ENCODE data around the gene CSNK1G3.

DNA sequence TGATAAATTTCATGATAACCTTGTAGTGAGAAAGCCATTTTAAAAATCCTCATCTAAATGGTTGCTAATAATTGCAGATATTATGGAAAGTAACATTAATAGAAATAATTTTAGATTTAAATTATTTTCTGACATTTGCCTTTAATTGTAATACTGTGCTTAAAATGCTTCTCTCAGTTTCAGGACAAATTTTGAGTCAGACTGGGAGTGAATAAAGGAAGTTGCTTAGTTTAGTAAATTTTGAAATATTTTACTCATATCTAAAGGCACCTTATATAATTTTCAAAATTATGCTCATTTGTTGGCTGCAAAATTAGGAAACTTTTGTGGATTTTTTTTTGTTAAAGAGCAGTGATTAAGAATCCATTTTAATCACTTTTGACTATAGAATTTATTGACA, 93.8 kb downstream of the CSNK1G3 start:
- TF ChIP-seq, protein P1, sequence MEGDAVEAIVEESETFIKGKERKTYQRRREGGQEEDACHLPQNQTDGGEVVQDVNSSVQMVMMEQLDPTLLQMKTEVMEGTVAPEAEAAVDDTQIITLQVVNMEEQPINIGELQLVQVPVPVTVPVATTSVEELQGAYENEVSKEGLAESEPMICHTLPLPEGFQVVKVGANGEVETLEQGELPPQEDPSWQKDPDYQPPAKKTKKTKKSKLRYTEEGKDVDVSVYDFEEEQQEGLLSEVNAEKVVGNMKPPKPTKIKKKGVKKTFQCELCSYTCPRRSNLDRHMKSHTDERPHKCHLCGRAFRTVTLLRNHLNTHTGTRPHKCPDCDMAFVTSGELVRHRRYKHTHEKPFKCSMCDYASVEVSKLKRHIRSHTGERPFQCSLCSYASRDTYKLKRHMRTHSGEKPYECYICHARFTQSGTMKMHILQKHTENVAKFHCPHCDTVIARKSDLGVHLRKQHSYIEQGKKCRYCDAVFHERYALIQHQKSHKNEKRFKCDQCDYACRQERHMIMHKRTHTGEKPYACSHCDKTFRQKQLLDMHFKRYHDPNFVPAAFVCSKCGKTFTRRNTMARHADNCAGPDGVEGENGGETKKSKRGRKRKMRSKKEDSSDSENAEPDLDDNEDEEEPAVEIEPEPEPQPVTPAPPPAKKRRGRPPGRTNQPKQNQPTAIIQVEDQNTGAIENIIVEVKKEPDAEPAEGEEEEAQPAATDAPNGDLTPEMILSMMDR (conservative IDR thresholded peaks at IDR 0.05; ENCODE audit: low read depth in 2 of 2), result no peak
- TF ChIP-seq EZH2 (IDR thresholded peaks at IDR 0.05; ENCODE audit: low read depth, unreplicated experiment), result no peak
- TF ChIP-seq, protein P2, sequence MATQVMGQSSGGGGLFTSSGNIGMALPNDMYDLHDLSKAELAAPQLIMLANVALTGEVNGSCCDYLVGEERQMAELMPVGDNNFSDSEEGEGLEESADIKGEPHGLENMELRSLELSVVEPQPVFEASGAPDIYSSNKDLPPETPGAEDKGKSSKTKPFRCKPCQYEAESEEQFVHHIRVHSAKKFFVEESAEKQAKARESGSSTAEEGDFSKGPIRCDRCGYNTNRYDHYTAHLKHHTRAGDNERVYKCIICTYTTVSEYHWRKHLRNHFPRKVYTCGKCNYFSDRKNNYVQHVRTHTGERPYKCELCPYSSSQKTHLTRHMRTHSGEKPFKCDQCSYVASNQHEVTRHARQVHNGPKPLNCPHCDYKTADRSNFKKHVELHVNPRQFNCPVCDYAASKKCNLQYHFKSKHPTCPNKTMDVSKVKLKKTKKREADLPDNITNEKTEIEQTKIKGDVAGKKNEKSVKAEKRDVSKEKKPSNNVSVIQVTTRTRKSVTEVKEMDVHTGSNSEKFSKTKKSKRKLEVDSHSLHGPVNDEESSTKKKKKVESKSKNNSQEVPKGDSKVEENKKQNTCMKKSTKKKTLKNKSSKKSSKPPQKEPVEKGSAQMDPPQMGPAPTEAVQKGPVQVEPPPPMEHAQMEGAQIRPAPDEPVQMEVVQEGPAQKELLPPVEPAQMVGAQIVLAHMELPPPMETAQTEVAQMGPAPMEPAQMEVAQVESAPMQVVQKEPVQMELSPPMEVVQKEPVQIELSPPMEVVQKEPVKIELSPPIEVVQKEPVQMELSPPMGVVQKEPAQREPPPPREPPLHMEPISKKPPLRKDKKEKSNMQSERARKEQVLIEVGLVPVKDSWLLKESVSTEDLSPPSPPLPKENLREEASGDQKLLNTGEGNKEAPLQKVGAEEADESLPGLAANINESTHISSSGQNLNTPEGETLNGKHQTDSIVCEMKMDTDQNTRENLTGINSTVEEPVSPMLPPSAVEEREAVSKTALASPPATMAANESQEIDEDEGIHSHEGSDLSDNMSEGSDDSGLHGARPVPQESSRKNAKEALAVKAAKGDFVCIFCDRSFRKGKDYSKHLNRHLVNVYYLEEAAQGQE (IDR thresholded peaks at IDR 0.05; ENCODE audit: unreplicated experiment), result no peak
- no peak for TF ChIP-seq EZH2phosphoT487 (IDR thresholded peaks at IDR 0.05; ENCODE audit: unreplicated experiment)
- TF ChIP-seq POLR2AphosphoS5 (IDR thresholded peaks at IDR 0.05; ENCODE audit: low read depth), result no peak
- TF ChIP-seq CREB1 (CRISPR knock-in tag; IDR thresholded peaks at IDR 0.05; ENCODE audit: low read depth), result no peak
- TF ChIP-seq, protein P3, sequence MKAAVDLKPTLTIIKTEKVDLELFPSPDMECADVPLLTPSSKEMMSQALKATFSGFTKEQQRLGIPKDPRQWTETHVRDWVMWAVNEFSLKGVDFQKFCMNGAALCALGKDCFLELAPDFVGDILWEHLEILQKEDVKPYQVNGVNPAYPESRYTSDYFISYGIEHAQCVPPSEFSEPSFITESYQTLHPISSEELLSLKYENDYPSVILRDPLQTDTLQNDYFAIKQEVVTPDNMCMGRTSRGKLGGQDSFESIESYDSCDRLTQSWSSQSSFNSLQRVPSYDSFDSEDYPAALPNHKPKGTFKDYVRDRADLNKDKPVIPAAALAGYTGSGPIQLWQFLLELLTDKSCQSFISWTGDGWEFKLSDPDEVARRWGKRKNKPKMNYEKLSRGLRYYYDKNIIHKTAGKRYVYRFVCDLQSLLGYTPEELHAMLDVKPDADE (IDR thresholded peaks at IDR 0.05), result no peak
- TF ChIP-seq JUNB (IDR thresholded peaks at IDR 0.05; ENCODE audit: unreplicated experiment), result no peak
- TF ChIP-seq STAT1 (IDR thresholded peaks at IDR 0.05; ENCODE audit: unreplicated experiment), result no peak
- TF ChIP-seq NANOG (IDR thresholded peaks at IDR 0.05; ENCODE audit: borderline replicate concordance), result no peak
